Liver (tissue), 9 donors: ENCODE results near the gene HGS. TPM values are rescaled to one million over a fixed set of nuclear protein-coding genes. Genes with fewer than 3 reads are reported as not detected.

Experiments
- DNase-seq: peaks from one replicate; pipeline ENCODE4 v3.0.0-alpha.2; 2017; ENCODE audit warnings: low spot score
- H3K27ac ChIP-seq, 2 donors: one replicate each; pipeline ENCODE4 v1.7.0; 2013; ENCODE audit warnings: inconsistent platforms in 2 of 2, low read length in 2 of 2, control low read depth in 1 of 2, low read depth in 1 of 2, mild to moderate bottlenecking in 1 of 2
- H3K27me3 ChIP-seq, 4 donors: one replicate each; pipeline versions ENCODE4 v1.6.1 to v1.7.0; 2013; ENCODE audit warnings: low read length in 3 of 4, inconsistent platforms in 1 of 4, mild to moderate bottlenecking in 1 of 4, moderate library complexity in 1 of 4; ENCODE audit not compliant: control insufficient read depth in 4 of 4, insufficient read depth in 4 of 4
- H3K36me3 ChIP-seq, 4 donors: one replicate each; pipeline versions ENCODE4 v1.6.1 to v1.7.0; 2013; ENCODE audit warnings: low read length in 3 of 4, mild to moderate bottlenecking in 3 of 4, low read depth in 1 of 4, moderate library complexity in 1 of 4; ENCODE audit not compliant: control insufficient read depth in 4 of 4, insufficient read depth in 3 of 4
- H3K4me1 ChIP-seq, 4 donors: one replicate each; pipeline versions ENCODE4 v1.6.1 to v1.7.0; 2013; ENCODE audit warnings: low read length in 3 of 4, mild to moderate bottlenecking in 3 of 4, moderate library complexity in 1 of 4; ENCODE audit not compliant: control insufficient read depth in 4 of 4, insufficient read depth in 4 of 4
- H3K4me3 ChIP-seq, 3 donors: one replicate each; pipeline versions ENCODE4 v1.6.1 to v1.7.0; 2013; ENCODE audit warnings: low read length in 3 of 3, control low read depth in 1 of 3, low read depth in 1 of 3, mild to moderate bottlenecking in 1 of 3
- H3K9ac ChIP-seq, 2 donors: one replicate each; pipeline ENCODE4 v1.7.0; 2013; ENCODE audit warnings: low read length in 2 of 2, mild to moderate bottlenecking in 2 of 2, moderate library complexity in 2 of 2, control low read depth in 1 of 2, low read depth in 1 of 2
- H3K9me3 ChIP-seq, 4 donors: one replicate each; pipeline versions ENCODE4 v1.6.1 to v1.7.0; 2013; ENCODE audit warnings: low read length in 3 of 4; ENCODE audit not compliant: control insufficient read depth in 4 of 4
- ATF3 ChIP-seq: IDR thresholded peaks from 2 replicates; pipeline ENCODE4 v1.6.1; 2016; ENCODE audit warnings: antibody characterized with exemption
- CTCF ChIP-seq: fragments of 150-350 bp; IDR thresholded peaks from 2 replicates; pipeline ENCODE4 v1.5.1; 2017; ENCODE audit warnings: improper control_type of control experiment, low read depth, low read length; ENCODE audit not compliant: missing input control
- EGR1 ChIP-seq, 2 donors: IDR thresholded peaks; 2 replicates each; pipeline ENCODE4 v1.6.1; 2016 to 2018; ENCODE audit warnings: antibody characterized with exemption in 2 of 2, low read depth in 2 of 2
- FOXA1 ChIP-seq: IDR thresholded peaks from 2 replicates; pipeline ENCODE4 v1.6.1; 2016; ENCODE audit warnings: antibody characterized with exemption
- FOXA2 ChIP-seq: IDR thresholded peaks from 2 replicates; pipeline ENCODE4 v1.6.1; 2016; ENCODE audit warnings: antibody characterized with exemption
- HNF4G ChIP-seq: IDR thresholded peaks from 2 replicates; pipeline ENCODE4 v1.6.1; 2016; ENCODE audit warnings: antibody characterized with exemption
- JUND ChIP-seq, 2 donors: IDR thresholded peaks; 2 replicates each; pipeline ENCODE4 v1.6.1; 2016; ENCODE audit warnings: antibody characterized with exemption in 2 of 2
- MAX ChIP-seq: IDR thresholded peaks from 2 replicates; pipeline ENCODE4 v1.6.1; 2016; ENCODE audit warnings: antibody characterized with exemption
- NR2F2 ChIP-seq: IDR thresholded peaks from 2 replicates; pipeline ENCODE4 v1.6.1; 2016; ENCODE audit warnings: antibody characterized with exemption
- RAD21 ChIP-seq, 2 donors: IDR thresholded peaks; 2 replicates each; pipeline ENCODE4 v1.6.1; 2016; ENCODE audit warnings: antibody characterized with exemption in 2 of 2, mild to moderate bottlenecking in 2 of 2
- REST ChIP-seq: IDR thresholded peaks from 2 replicates; pipeline ENCODE4 v1.6.1; 2016; ENCODE audit warnings: antibody characterized with exemption, mild to moderate bottlenecking
- RXRA ChIP-seq, 2 donors: IDR thresholded peaks; 2 replicates each; pipeline ENCODE4 v1.6.1; 2017 to 2018; ENCODE audit warnings: antibody characterized with exemption in 2 of 2, mild to moderate bottlenecking in 1 of 2
- SP1 ChIP-seq: IDR thresholded peaks from 2 replicates; pipeline ENCODE4 v1.6.1; 2018; ENCODE audit warnings: antibody characterized with exemption, mild to moderate bottlenecking
- TAF1 ChIP-seq: conservative IDR thresholded peaks from 2 replicates; pipeline ENCODE4 v1.6.1; 2016; ENCODE audit warnings: antibody characterized with exemption, mild to moderate bottlenecking
- YY1 ChIP-seq: IDR thresholded peaks from 2 replicates; pipeline ENCODE4 v1.6.1; 2016; ENCODE audit warnings: antibody characterized with exemption, mild to moderate bottlenecking
- ZBTB33 ChIP-seq: IDR thresholded peaks from 2 replicates; pipeline ENCODE4 v1.6.1; 2016; ENCODE audit warnings: antibody characterized with exemption
- WGBS: extraction: QIAGEN DNeasy Blood & Tissue Kit; methylation state at CpG from one replicate; pipeline ENCODE4 v1.1.7; 2013; 5-methylcytosine and 5-hydroxymethylcytosine counted together
- polyA plus RNA-seq, 2 donors: library from polyadenylated mRNA; stranded (reverse) in 1 of 2; unstranded in 1 of 2; fragments of 200-250 nt in 1 of 2; fragments of >200 nt in 1 of 2; fragmentation: Nextera tagmentation in 1 of 2; extraction: Ambion mirVana in 1 of 2; gene quantifications; one replicate each; pipeline versions ENCODE4 v1.2.1 to v1.2.3, GENCODE V29; 2013 to 2015
- total RNA-seq, 2 donors: library from RNA; depleted of rRNA; stranded (reverse); fragments of >200 nt; gene quantifications; one replicate each; pipeline ENCODE4 v1.2.3, GENCODE V29; 2014
- donor health status: healthy.
- donor health status: healthy.
- donor health status: healthy.
- donor health status: healthy.
- donor health status: healthy.

The HGS gene
- total and polyA plus RNA-seq, 4 donors: 21.8 to 31.6 (median 28.2) TPM

- no peaks in the 10 kb centered on the region for H3K27me3 ChIP-seq
- under 1% methylated on average over 37 of the region's 37 CpGs for WGBS
- no peak for DNase-seq
- H3K4me3 ChIP-seq: peak overlapping the region; percentile 70 to 86 (median 71)
- H3K9ac ChIP-seq: no peak overlapping the region
- peaks cover 16 to 54% (median 43%) of the 10 kb centered on the region in 4 donors for H3K4me1 ChIP-seq
- H3K9me3 ChIP-seq: no peaks in the 10 kb centered on the region
- peak overlapping the region; percentile 41 to 67 for H3K27ac ChIP-seq
- H3K36me3 ChIP-seq: peaks cover 0 to 18% (median 9%) of the 10 kb centered on the region in 4 donors
- TF ChIP-seq TAF1: no peak
Observed at GRCh38 chr17:81683208-81683583, 615 bp upstream of the HGS start.

- Histone ChIP-seq H3K4me1 (peaks cover 16 to 51% (median 43%) of the 10 kb centered on the region in 4 donors), H3K9ac (peak overlapping the region; percentile 11 to 72), H3K27me3 (no peaks in the 10 kb centered on the region), H3K4me3 (peak overlapping the region; percentile 70 to 94 (median 76)), H3K36me3 (peaks cover 3 to 31% (median 12%) of the 10 kb centered on the region in 4 donors), H3K9me3 (no peaks in the 10 kb centered on the region), H3K27ac (peak overlapping the region; percentile 58 to 63)
- TF ChIP-seq RAD21 (IDR thresholded peaks at IDR 0.05) (no peak), JUND (IDR thresholded peaks at IDR 0.05) (no peak), FOXA2 (no peak), YY1 (no peak), REST (no peak), ZBTB33 (no peak), EGR1 (IDR thresholded peaks at IDR 0.05; ENCODE audit: low read depth in 2 of 2) (no peak), FOXA1 (no peak), ATF3 (no peak), HNF4G (no peak), NR2F2 (no peak), SP1 (no peak)
- DNase-seq: no peak
- WGBS: 2% methylated on average over 16 of the region's 16 CpGs
Observed at GRCh38 chr17:81684442-81684911, 666 bp downstream of the HGS start.

- DNase-seq: no peak
- Histone ChIP-seq H3K27me3 (no peaks in the 10 kb centered on the region), H3K9me3 (no peaks in the 10 kb centered on the region), H3K27ac (no peak overlapping the region), H3K9ac (peak overlapping the region in 1 of 2 donors; percentile 72), H3K36me3 (peaks cover 3 to 37% (median 12%) of the 10 kb centered on the region in 4 donors), H3K4me1 (peaks cover 12 to 45% (median 37%) of the 10 kb centered on the region in 4 donors), H3K4me3 (peak overlapping the region in 1 of 3 donors; percentile 70)
- 85% methylated on average over 12 of the region's 12 CpGs for WGBS
- no peak for TF ChIP-seq CTCF
- TF ChIP-seq NR2F2: no peak
- no peak for TF ChIP-seq RAD21 (IDR thresholded peaks at IDR 0.05)
- no peak for TF ChIP-seq FOXA1
- TF ChIP-seq MAX: no peak
- TF ChIP-seq RXRA (IDR thresholded peaks at IDR 0.05): no peak
- no peak for TF ChIP-seq ATF3
- TF ChIP-seq ZBTB33: no peak
Observed at GRCh38 chr17:81685108-81685507, 1.3 kb downstream of the HGS start.
